ENCODE results near the gene APOD. TPM values are rescaled to one million over a fixed set of nuclear protein-coding genes. Genes with fewer than 3 reads are reported as not detected.

Gene APOD
- total RNA-seq, 6 experiments from 2014 or later = 0.14 to 0.38 TPM; not detected in 4

DNA sequence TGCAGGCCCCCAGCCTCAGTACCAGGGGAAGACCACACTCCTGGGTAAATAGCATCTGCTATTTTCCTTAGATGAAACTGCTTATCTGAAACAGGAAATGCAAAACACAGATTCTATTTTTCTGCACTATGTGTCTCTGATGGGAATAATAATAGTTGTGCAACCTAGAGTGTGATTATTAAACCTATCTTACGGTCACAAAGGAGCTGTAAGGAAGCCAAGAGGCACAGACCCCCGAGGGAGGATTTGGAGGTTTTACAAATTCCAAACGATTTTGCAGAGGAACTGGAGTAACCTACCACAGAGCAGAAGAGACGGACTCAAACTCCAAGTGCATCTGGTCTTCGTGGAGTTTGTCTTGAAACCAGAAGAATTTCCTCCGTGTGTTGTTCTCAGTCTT, 14.1 kb upstream of the APOD start:
- no peak overlapping the region for H3K27ac Mint-ChIP-seq
- no peaks in the 10 kb centered on the region for H3K4me1 Mint-ChIP-seq (ENCODE audit: low read depth)
- TF ChIP-seq, protein P1, sequence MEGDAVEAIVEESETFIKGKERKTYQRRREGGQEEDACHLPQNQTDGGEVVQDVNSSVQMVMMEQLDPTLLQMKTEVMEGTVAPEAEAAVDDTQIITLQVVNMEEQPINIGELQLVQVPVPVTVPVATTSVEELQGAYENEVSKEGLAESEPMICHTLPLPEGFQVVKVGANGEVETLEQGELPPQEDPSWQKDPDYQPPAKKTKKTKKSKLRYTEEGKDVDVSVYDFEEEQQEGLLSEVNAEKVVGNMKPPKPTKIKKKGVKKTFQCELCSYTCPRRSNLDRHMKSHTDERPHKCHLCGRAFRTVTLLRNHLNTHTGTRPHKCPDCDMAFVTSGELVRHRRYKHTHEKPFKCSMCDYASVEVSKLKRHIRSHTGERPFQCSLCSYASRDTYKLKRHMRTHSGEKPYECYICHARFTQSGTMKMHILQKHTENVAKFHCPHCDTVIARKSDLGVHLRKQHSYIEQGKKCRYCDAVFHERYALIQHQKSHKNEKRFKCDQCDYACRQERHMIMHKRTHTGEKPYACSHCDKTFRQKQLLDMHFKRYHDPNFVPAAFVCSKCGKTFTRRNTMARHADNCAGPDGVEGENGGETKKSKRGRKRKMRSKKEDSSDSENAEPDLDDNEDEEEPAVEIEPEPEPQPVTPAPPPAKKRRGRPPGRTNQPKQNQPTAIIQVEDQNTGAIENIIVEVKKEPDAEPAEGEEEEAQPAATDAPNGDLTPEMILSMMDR (IDR thresholded peaks at IDR 0.05) = no peak
- no peak for DNase-seq
- H3K27me3 Mint-ChIP-seq (ENCODE audit: insufficient read depth) = peaks cover 20% of the 10 kb centered on the region
- H3K36me3 Mint-ChIP-seq (ENCODE audit: low read depth) = no peaks in the 10 kb centered on the region
- H3K9me3 Mint-ChIP-seq = no peaks in the 10 kb centered on the region
- no peak overlapping the region for H3K4me3 Mint-ChIP-seq

DNA sequence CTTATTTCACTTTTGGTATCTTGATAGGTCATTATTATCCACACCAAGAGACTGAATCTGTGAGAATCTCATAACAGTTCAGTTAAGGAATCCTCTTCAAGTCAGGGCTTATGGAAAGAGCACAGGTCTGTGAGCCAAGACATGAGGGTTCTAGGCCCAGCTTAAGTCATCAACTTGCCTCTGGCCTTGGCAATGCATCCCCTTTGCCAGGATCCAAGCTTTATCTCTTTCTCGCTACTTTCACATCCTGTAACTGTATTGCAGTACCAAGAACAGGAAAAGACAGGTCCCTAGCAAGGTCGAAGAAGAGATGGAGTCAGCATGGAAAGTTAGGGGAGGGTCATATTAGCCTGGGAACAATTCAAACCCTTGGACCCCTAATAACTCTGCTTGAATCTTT, 13.5 kb upstream of the APOD start:
- TF ChIP-seq, protein P1 (IDR thresholded peaks at IDR 0.05) = no peak
- Mint-ChIP-seq H3K4me3 (no peak overlapping the region), H3K27ac (no peak overlapping the region), H3K4me1 (ENCODE audit: low read depth) (no peaks in the 10 kb centered on the region), H3K27me3 (ENCODE audit: insufficient read depth) (peaks cover 25% of the 10 kb centered on the region), H3K36me3 (ENCODE audit: low read depth) (no peaks in the 10 kb centered on the region), H3K9me3 (no peaks in the 10 kb centered on the region)
- no peak for DNase-seq

DNA sequence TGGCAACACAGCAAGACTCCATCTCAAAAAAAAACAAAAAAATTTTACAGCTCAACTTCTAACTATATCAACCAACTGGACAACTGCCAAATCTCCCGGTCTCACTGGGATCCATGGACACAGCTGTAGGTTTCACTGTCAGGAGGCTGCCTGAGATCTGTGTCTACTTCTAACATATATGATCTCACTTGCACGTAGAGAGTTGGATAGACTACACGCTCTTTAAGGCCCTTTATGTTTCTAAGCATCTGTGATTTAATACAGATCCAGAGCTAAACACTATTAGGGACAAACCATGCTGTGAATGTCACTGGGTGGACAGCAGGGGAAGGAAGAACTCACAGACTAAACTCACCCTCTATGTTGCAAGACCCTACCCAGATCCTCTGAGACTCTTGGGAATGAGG, 13.0 kb upstream of the APOD start:
- Mint-ChIP-seq H3K4me1 (ENCODE audit: low read depth) (no peaks in the 10 kb centered on the region), H3K36me3 (ENCODE audit: low read depth) (no peaks in the 10 kb centered on the region), H3K27me3 (ENCODE audit: insufficient read depth) (peaks cover 27% of the 10 kb centered on the region), H3K27ac (no peak overlapping the region), H3K9me3 (no peaks in the 10 kb centered on the region), H3K4me3 (no peak overlapping the region)
- DNase-seq = no peak
- TF ChIP-seq, protein P1 (IDR thresholded peaks at IDR 0.05) = no peak

DNA sequence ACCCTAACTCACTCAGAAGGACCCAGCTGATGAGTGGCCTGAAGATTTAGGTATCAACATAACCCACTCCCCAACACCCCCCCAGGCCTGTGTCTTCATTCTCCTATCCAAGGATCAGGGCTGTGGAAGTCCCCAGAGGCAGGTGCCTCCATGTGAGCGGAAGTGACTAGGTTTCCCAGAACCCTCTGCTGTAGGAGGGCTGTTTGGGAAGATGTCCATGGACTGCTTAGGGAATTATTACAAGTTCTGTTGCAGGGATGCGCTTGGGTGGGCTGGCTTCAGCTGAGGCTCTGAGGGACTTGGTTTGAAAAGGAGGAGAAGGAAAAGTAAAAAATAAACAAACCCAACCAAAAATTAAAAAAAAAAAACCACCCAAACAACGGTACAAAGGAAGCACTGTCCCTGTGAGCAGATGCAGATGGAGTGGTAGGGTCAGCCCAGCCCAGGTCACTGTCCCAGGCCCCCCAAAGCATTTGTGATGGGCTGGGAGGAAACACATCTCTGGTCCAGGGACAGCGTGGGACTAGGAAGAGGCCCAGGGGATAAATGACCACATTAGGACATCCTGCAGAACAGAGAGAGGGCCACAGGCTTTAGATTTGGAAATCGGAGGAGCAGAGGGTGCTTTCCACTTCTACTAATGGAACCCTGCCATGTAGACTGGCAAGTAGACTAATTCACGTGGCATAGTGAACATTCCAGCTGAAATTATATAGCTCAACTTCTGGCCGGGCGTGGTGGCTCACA, 12.2 kb upstream of the APOD start:
- Mint-ChIP-seq H3K4me1 (ENCODE audit: low read depth) (no peaks in the 10 kb centered on the region), H3K4me3 (no peak overlapping the region), H3K27ac (no peak overlapping the region), H3K36me3 (ENCODE audit: low read depth) (no peaks in the 10 kb centered on the region), H3K27me3 (ENCODE audit: insufficient read depth) (peaks cover 27% of the 10 kb centered on the region), H3K9me3 (no peaks in the 10 kb centered on the region)
- TF ChIP-seq, protein P1 (IDR thresholded peaks at IDR 0.05) = no peak
- DNase-seq = no peak

DNA sequence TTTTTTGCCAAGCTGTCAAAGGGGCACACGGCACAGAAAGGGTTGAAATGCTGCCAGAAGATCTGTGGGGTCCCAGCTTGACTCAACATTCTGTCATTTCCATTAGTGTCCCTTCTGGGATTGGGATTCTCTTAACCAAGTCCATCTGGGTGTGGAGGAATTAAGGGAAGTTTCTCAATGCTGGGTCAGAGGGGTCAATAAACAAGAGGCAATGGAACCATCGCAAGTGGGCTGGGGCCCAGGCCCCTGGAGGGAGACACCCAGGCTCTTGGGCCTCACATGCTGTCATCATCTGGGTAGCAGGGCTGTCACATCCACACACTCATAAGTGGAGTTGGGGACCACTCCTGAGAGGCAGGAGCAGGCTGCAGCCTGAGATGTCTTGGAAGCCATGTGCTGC, 8.1 kb upstream of the APOD start:
- Mint-ChIP-seq H3K4me3 (no peak overlapping the region), H3K4me1 (ENCODE audit: low read depth) (no peaks in the 10 kb centered on the region), H3K27ac (no peak overlapping the region), H3K36me3 (ENCODE audit: low read depth) (no peaks in the 10 kb centered on the region), H3K27me3 (ENCODE audit: insufficient read depth) (peaks cover 20% of the 10 kb centered on the region), H3K9me3 (no peaks in the 10 kb centered on the region)
- DNase-seq = no peak
- TF ChIP-seq, protein P1 (IDR thresholded peaks at IDR 0.05) = no peak

All from HFFc6 (cell line).